DMS 273 (cell line): ENCODE data around the gene MICU2.

ENCODE experiments used
- DNase-seq: peaks from one replicate; lab custom pipeline; 2025; ENCODE audit not compliant: unreplicated experiment; lab: John Stamatoyannopoulos, UW

The MICU2 gene

DNA sequence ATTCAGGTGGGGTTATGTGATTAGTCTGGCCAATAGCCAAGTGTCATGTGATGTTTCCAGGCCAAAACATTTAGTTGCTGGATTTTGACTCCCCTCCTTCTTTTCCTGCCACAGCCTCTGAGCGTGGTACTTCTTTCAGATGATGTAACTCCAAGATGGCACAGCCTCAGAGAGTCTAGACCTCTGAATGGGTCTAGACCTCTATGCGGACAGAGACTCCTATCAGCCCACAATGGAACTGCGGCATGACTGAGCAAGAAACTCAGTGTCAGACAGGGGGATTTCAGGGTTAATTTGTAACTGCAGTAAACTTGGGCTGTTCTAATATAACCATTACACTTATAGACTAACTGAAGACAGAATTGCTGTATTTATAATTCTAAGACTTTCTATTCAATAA, 102.3 kb downstream of the MICU2 start:
- DNase-seq: no peak

DNA sequence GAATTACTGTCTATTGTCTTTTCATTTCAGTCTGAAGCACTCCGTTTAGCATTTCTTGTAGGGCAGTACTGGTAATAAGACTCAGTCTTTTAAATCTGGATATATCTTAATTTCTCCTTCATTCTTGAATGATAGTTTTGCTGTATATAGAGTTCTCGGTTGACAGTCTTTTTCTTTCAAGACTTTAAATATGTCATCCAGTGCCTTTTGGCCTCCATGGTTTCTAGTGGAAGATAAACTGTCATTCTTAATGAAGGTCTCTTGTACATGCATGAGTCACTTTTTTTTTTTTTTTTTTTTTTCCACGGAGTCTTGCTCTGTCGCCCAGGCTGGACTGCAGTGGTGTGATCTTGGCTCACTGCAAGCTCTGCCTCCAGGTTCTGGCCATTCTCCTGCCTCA, 117.6 kb downstream of the MICU2 start:
- no peak for DNase-seq

DNA sequence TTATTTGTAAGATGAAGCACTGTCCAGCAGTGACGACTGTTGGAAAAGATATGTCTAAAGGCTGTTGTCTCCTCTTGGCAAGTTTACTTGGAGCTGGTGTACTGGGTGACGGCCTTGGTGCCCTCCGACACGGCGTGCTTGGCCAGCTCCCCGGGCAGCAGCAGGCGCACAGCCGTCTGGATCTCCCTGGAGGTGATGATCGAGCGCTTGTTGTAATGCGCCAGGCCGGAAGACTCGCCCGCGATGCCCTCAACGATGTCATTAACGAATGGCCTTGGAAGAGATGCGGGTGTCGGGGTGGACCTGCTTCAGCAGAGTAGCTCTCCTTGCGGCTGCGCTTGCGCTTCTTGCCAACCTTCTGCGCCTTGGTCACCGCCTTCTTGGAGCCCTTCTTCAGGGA, 120.2 kb downstream of the MICU2 start:
- no peak for DNase-seq

DNA sequence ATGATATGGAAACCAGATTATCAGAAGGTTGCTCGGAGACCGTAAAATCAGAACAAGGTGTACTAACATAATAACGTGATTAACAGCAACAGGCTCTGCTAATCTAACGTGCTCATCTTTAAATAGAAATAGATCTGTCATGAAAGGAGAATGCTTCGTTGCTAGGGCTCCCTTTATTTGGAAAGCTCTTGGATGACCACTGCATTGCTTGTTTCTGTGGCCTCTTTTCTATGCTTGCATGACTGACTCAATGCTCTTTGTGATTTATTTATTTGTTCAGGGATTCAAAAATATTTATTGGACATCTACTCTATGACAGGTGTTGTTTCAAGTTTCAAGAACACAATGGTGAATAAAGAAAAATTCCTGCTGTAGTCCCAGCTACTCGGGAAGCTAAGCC, 122.6 kb downstream of the MICU2 start:
- DNase-seq: no peak

DNA sequence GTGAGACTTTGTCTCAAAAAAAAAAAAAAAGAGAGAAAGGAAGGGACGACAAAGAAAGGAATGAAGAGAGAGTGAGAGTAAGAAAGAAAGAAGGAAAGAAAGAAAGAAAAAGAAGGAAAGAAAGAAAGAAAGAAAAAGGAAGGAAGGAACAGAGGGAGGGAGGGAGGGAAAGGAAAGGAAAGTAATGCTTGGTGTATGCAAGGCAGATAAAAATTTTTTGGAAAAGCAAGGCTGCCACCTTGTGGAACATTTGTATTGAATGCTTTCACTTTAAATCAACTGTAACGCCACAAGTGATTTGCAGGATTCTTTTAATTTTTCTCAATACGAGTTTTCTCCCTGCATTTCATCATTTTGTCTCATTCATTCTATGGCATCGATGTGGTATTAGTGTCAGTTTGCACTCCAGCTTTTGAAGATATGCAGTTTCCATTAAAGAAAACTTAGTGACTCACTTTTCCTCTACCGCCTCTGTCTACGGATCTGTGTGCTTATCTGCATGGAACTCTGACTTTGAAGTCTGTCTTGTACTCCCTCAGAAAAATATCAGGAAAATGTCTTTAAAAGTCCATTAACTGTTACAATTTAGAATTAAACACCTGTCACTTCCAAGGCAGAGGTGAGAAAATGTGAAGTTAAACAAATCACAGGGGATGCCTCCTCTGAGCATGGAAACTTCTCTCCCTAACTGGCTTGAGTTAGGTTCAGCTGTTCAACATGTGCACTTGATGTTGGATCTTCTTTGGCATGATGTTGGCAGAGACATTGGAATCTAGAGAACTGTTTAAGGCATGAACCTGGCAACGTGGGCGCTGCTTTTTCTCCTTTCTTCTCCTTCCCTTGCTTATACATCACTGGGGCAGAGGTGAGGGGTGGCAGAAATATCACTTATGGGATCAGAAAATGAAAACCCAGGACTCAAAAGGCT, 124.8 kb downstream of the MICU2 start:
- DNase-seq: peak; percentile 78

DNA sequence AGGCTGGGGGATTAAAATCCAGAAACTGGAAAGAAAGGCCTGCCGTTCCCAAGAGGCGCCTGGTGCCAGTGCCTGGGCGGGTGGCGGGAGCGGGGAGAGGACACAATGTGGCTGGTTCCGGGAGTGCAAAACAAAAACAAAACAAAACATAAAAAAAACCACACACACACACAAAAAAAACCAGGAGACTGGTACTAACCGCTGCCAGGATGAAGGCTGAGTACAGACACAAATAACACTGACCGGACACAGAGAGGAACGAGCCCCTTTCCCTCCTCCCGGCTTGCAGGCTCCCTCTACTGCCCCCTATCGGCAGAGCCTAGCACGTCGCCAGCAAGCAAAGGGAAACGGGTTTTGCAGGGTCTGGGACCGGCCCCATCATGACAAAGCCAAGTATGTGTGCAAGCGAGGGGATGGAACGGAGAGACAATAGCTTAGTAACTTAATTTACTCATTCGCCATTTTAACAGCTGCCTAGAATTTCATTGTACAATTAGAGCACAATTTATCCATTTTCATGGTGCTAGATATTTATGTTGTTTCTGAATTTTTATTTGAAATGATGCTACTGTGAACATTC, 127.0 kb downstream of the MICU2 start:
- peak; percentile 86 for DNase-seq

DNA sequence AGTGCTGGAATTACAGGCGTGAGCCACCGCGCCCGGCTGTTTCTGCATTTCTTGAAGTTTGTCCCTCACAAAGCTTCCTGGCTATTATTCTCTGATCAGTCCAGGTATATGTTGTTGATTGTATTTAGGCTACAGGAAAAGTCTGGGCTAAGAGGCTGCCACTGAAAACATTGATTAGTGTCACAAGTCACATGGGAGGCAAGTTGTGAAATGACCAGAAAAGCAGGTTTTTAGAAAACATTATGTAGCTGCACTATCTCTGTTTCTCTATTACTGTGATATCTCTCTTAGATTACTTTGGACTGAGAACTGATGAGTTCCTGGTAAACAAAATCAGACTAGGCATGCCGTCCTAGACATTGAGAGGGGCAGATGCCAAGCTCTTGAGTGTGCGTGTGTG, 128.9 kb downstream of the MICU2 start:
- DNase-seq: no peak

DNA sequence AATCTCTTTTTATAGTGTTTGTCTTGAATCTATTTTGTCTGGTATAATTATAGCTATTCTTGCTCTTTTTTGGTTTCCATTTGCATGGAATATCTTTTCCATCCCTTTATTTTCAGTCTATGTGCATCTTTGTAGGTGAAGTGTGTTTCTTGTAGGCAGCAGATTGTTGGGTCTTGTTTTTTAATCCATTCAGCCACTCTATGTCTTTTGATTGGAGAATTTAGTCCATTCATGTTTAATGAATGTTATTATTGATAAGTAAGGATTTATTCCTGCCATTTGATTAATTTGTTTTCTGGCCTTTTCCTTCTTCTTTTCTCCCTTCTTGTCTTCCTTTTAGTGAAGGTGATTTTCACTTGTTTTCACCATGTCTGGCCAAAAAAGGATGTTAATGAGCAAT, 133.2 kb downstream of the MICU2 start:
- DNase-seq: no peak

DNA sequence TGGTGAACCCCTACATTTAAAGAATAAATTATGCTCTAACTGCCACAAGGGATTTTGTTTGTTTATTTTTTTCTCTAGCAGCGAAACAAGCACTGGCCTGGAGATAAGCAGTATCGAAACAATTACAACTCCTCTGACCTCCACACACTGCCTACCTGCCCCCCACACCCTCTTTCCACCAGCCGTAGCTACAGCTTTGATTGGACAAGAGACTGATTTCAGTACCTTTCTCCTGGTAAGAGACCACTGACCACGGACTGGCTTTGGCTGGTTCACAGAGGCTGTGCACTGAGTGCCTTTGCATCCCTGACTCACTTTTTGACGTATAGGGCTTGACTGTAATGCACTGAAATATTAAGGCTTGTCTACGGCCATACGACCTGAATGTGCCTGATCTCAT, 137.4 kb downstream of the MICU2 start:
- DNase-seq: no peak

DNA sequence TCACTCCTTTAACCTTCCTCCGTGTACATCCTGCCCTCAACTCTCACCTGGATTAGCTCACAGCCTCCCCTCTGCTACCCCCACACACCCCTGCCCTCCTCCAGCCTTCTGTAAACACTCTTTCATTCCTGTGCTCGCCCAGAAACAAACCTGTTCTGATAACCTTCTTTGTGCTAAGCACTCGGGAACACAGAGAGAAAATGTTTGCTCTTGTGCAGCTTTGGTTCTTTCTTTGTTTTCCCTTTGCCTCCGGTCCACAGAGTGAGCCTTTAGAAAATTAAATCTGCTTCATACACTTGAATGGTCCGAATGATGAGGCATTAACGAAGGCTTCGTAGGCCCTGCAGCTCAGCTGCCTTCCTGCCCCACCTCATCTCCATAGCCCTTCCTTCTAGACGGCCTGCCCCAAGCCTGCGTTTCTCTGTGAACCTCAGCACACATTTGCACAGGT, 138.2 kb downstream of the MICU2 start:
- DNase-seq: no peak

DNA sequence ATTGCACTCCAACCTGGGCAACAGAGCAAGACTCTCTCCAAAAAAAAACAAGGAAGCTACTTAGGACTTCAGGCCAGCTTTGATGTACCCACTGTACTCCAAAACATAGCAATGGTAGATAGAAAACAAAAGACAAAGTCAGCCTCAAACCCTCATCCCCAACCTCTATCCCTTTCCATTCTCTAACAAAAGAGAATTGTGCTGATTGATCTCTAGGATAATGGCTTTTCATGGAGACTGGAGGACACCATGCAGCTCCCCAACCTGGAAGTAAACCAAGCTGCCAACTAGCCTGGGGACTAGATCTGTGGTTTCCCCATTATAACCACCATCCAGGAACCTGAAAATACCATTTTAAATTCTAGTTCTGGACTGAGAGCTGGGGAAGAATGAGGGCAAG, 140.5 kb downstream of the MICU2 start:
- DNase-seq: no peak

DNA sequence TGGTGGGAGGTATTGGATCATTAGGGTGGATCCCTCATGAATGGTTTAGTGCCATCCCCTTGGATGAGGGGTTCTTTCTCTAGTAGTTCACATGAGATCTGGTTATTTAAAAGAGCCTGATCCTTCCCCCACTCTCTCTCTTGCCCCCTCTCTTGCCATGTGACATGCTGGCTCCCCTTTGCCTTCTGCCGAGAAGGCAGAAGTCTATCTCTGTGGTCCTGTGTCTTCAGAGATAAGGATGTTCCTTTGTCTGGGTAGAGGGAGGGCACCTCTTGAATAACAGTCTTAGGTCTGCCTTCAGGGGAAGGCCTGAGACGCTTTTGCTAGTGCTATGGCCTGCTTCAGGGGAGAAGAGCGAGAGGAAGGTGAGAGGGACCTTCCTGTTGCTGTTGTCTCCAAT, 142.8 kb downstream of the MICU2 start:
- no peak for DNase-seq

DNA sequence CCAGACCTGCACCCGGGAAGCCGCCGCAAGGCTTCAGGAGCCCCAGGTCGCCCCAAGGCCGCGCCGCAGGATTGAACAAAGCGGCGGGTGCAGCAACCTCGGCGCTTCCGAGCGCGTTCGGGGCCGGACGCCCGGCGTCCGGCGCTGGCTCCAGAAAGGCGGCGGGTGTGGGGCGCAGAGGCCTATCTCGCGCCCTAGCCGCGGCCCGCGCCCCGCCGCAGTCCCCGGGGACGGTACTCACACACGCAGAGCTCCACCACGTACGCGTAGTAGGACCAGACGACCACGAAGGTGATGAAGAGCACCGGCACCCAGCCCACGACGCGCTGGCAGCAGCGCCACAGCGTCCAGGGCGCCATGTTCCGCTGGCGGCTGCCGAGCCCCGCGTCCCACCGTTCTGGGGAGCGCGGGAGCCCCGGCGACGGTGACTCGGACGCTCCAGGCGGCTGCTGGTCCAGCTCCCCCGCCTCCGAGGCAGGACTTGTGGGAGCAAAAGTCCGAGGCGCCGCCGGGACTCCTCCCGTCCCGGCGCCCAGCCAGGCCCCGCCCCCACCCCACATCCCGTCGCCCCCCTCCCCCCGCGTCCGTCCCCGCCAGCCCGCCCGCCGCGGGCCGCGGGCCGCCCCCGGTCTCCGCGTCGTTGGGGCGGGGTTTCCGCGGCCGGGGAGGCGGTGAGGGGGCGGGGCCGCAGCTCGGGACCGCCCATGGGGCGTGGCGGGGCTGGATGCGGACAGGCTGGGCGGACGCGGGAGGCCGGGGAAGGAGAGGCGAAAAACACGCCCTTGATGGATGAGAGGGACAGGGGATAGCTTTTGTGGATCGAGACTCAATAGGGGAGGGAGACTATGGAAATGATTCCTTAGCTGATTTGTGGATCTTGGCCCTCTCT, 144.9 kb downstream of the MICU2 start, which contains the start of gene ZDHHC20:
Gene ZDHHC20 (minus strand): TSS at position 491 of the 889 bp plus-strand sequence. CDS start 132 bp downstream, at position 359.
- DNase-seq: peak; percentile 89

DNA sequence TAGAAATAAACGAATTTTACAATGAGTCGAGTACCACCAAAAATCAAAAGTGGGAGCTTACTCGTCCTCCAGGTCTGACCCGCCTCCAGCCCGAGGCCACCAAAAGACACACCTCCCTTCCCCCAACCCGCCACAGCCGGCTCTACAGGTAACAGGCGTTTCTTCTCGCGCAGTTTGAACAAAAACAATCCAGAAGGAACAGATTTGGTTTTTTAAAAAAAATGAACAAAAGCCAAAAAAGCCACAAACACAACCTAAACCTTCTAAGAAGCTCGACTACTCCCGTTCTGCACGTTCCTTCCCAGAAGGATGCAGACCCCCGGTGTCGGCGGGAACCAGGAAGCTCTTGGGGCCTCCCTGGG, 145.5 kb downstream of the MICU2 start:
- peak; percentile 60 for DNase-seq

DNA sequence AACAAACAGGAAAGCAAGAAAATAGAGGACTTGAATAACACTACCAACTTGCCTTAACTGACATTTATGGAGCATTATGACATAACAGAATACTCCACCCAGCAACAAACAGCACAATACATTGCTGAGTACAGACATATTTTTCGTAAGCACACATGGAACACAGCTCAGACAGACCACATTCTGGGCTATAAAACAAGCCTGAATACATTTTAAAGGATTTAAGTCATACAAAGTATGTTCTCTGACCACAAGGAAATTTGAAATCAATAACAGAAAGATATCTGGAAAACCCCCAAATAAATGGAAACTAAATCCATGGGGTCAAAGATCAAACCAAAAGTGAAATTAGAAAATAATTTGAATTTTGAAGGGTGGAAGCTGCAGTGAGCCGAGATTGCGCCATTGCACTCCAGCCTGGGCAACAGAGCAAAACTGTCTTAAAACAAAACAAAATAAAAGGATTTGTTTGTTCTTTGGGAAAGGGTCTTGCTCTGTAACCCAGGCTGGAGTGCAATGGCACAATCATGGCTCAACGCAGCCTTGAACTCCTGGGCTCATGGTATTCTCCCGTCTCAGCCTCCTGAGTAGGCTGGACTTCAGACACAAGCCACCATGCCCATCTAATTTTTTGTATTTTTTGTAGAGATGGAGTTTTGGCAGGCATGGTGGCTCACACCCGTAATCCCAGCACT, 150.4 kb downstream of the MICU2 start:
- DNase-seq: no peak

DNA sequence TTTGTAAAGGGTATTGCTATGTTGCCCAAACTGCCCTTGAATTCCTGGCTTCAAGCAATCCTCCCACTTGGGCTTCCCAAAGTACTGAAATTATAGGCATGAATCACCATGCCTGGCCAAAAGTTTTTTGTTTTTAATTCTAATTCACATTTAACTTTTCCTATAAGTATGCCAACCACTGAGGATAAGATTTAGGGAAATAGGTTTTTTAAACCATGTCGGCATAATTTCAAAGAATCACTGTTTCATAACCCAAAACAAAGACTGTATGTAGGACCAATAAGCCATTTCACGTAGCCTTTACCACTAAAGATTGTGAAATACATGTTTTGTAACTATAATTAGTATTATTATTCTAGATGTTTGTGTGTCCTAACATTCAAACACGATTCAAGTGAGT, 153.0 kb downstream of the MICU2 start:
- no peak for DNase-seq

DNA sequence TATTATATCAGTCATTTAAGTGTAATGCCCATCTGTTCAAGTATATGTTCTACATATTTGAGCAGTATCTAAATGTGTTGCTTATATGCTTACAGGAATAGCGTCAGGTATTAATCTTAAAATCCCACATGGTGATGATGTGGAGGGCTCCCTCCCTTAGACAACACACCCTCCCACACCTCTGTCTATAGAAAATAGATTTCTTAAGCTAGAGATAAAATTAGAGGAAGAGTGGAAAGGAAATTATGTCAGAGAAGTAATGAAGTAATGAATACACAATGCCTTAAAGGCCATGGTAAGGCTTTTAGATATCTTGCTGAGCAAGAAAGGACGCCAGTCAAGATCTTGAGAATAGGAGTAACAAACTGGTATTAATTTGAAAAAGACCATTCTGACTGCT, 157.3 kb downstream of the MICU2 start:
- no peak for DNase-seq

DNA sequence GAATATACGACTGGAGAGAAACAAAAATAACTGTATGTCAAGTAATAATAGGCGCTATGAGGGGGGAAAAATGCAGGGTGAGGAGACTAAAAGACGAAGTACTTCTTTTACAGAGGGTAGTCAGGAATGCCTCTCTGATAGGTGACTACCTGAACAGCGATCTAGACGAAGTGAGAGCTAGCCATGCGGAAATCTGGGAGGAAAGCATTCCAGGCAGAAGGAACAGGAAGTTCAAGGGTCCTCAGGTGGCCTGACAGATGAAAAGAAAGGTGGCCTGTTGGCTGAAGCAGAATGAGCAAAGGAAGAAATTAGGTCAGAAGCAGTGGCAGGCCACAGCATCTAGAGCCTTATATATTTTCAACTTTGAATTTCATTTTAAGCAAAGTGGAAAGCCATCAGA, 158.2 kb downstream of the MICU2 start:
- DNase-seq: no peak

DNA sequence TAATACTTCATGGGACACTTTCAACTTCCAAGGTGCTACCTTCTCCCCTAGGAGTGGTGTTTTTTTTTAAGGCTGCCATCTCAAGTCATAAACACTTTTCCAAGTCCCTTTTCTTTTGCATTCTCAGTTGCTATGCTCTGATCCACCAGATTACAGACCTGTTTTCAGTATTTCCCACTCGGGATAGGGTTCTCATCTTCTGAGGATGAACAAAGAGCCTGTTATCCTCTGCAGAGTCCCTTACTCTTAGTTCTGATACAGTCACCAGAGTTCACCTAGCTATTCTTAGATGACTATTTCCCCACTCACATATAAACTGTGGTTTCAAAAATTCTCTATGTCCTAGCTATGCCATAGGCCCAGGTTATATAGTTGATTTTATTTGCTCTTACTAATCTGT, 160.8 kb downstream of the MICU2 start:
- DNase-seq: no peak
